PFSK-1 (cell line): ENCODE results near the gene MAPK1IP1L.

ENCODE experiments used
- FOXP2 ChIP-seq: optimal IDR thresholded peaks from 2 replicates; pipeline ENCODE3; 2011; ENCODE audit warnings: borderline replicate concordance, control low read depth, inconsistent platforms; ENCODE audit not compliant: insufficient read depth; ENCODE audit errors: extremely low read length, extremely low read depth
- POLR2AphosphoS5 ChIP-seq: IDR thresholded peaks from 2 replicates; pipeline ENCODE4 v1.6.1; 2012; ENCODE audit warnings: low read depth, mild to moderate bottlenecking, control low read depth, low read length, moderate library complexity
- REST ChIP-seq, 2 experiments: IDR thresholded peaks; 2 replicates each; pipeline versions ENCODE4 v1.6.1 to v1.8.0; 2011 to 2012; ENCODE audit warnings: low read depth in 2 of 2, low read length in 2 of 2, control low read depth in 1 of 2, inconsistent platforms in 1 of 2, mild to moderate bottlenecking in 1 of 2, moderate library complexity in 1 of 2; ENCODE audit not compliant: insufficient read depth in 1 of 2
- TAF1 ChIP-seq: IDR thresholded peaks from 2 replicates; pipeline ENCODE4 v1.6.1; 2012; ENCODE audit warnings: low read length, control low read depth, borderline replicate concordance; ENCODE audit not compliant: insufficient read depth

GRCh38 chr14:55092341-55092740 lies 40.9 kb downstream of the MAPK1IP1L start:
- no peak for TF ChIP-seq POLR2AphosphoS5
- TF ChIP-seq REST (IDR thresholded peaks at IDR 0.05; ENCODE audit: insufficient read depth in 1 of 2, low read depth in 2 of 2, low read length in 2 of 2) = no peak
- no peak for TF ChIP-seq FOXP2
- no peak for TF ChIP-seq TAF1
